ENCODE measurements around the gene KRTAP5-7.
"Not testable (repeated sequence)": the region's sequence is repeated elsewhere in the genome, so short reads cannot be mapped to it uniquely, and the experiment has no call there.

Gene KRTAP5-7, protein sequence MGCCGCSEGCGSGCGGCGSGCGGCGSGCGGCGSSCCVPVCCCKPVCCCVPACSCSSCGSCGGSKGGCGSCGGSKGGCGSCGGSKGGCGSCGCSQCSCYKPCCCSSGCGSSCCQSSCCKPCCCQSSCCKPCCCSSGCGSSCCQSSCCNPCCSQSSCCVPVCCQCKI

DNA sequence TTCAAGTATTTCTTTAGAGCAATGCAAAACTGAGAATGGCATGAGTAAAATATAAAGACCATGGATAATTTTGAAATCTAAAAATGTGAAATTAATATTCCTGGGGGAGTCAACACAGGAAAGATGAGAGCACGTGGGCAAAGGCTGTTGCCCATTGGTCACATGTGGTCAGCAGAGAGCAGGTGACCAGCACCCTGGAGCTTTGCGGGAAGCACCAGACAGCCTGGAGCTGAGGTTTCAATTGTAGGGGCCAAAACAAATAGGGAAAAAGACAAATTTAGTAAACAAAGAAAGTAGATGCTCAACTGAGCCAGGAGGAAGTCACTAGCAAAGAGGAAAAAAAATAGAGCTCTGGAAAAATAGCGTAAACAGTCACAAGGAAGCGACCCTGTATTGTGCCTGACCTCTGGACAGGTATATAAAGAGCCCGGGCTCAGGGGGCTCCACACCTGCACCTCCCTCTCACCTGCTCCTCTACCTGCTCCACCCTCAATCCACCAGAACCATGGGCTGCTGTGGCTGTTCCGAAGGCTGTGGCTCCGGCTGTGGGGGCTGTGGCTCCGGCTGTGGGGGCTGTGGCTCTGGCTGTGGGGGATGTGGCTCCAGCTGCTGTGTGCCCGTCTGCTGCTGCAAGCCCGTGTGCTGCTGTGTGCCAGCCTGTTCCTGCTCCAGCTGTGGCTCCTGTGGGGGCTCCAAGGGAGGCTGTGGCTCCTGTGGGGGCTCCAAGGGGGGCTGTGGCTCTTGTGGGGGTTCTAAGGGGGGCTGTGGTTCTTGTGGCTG, at the start of gene KRTAP5-7:
TSS of gene KRTAP5-7 (plus strand) at position 472 of the 780 bp plus-strand sequence. CDS start at position 506, 34 bp downstream.
- DNase-seq (ENCODE audit: low read depth); in situ Hi-C loops (cut with HindIII; ENCODE audit: low sequenced_read_pairs); H3K4me3 ChIP-seq (ENCODE audit: low read depth, low read length): not testable (repeated sequence)

DNA sequence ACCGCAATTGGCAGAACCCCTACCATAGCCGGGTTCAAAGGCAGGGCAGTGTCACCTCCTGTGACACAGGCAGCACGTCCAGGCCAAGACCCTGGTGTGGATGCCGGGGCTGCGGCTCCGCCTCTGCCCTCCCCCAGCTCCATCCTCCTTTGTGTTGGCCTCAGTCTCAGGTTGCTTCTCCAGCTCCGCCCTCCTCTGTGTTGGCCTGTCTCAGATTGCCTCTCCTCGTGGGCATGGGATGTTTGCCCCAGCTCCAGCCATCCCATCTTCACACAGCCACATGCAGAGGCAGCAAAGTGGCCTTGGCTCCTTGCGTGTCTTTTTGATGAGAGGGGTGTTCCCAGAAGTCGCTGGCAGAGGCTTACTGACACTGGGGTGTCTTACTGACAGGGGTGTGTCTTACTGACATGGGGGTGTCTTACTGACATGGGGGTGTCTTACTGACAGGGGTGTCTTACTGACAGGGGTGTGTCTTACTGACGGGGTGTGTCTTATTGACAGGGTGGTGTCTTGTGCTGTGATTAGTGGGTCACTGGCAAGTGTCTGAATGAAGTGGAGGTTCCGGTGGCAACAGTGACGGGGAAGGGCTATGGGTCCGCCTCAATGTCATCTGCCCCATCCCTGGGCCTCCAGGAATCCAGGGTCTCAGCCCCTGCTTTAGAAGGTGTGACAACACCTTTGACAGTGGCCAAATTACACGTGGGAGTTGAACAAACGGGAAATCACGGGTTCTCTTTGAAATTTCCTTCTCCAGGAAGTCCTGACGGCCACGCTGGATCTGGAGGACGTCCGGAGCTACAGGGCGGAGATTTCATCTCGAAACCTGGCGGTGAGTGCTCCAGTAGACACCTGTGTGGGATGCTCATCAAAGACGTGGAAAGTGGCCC, 49.2 kb upstream of the KRTAP5-7 start:
- TF ChIP-seq, protein P1, sequence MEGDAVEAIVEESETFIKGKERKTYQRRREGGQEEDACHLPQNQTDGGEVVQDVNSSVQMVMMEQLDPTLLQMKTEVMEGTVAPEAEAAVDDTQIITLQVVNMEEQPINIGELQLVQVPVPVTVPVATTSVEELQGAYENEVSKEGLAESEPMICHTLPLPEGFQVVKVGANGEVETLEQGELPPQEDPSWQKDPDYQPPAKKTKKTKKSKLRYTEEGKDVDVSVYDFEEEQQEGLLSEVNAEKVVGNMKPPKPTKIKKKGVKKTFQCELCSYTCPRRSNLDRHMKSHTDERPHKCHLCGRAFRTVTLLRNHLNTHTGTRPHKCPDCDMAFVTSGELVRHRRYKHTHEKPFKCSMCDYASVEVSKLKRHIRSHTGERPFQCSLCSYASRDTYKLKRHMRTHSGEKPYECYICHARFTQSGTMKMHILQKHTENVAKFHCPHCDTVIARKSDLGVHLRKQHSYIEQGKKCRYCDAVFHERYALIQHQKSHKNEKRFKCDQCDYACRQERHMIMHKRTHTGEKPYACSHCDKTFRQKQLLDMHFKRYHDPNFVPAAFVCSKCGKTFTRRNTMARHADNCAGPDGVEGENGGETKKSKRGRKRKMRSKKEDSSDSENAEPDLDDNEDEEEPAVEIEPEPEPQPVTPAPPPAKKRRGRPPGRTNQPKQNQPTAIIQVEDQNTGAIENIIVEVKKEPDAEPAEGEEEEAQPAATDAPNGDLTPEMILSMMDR (IDR thresholded peaks at IDR 0.05; ENCODE audit: low read depth, low read length, missing control alignments), result no peak
- DNase-seq (ENCODE audit: low read depth), result no peak
- H3K4me3 ChIP-seq (ENCODE audit: low read depth, low read length), result no peak overlapping the region
- in situ Hi-C loops (cut with HindIII; ENCODE audit: low sequenced_read_pairs), result no loop called here

DNA sequence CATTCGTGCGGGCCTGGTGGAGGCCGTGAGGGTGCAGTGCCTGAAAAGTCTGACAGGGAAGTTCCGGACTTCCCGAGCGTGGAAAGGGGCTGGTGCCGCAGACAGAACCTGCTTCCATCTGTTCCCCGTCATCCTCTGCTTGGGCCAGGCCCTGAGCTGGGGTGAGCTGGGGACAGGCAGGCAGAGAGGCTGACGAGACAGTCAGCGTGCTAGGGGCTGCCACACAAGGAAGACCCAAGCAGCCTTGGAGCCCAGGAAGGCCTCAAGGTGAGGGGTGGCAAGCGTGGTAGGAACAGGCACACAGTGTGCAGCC, 48.6 kb upstream of the KRTAP5-7 start:
- TF ChIP-seq, protein P1 (IDR thresholded peaks at IDR 0.05; ENCODE audit: low read depth, low read length, missing control alignments), result no peak
- H3K4me3 ChIP-seq (ENCODE audit: low read depth, low read length), result no peak overlapping the region
- in situ Hi-C loops (cut with HindIII; ENCODE audit: low sequenced_read_pairs), result no loop called here
- DNase-seq (ENCODE audit: low read depth), result no peak

DNA sequence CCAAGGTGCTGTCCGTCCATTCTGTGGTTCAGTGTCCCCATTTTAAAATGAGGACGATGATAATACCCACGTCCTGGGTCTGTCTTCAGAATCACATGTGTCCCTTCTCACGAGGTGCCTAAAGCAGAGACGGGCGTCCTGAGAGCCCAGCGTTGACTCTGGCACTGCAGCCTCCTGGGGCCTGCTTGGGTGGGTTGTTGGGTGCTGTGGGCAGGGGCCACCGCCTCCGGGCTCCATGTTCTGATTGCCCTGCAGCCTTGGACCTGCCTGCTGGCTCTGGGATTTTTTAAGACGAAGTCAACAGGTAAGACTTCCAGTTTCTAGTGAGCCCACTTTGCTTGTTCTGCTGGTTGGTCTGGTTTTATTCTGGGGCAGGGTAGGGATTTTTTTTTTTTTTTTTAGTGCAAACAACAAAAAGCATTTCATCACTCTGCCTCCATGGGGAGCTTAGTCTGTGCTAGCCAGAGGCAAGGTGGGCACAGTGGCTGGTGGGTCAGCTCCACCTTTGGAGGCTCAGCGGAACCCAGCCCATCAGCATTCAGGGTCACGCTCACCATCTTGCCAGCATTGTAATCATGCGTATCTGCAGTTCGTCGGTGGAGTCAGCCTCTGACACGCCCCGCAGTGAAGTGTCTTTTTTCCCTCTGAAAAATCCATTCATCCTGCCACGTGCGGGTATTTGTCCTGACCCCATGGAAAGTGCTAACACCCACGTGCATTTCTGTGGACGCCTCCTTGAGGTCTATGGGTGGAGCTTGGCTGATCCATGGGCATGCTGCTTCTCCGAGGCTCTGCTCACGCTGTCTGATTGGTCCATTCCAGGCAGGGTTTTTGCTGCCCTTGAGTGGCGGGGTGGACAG, 45.7 kb upstream of the KRTAP5-7 start:
- in situ Hi-C loops (cut with HindIII; ENCODE audit: low sequenced_read_pairs), result no loop called here
- H3K4me3 ChIP-seq (ENCODE audit: low read depth, low read length), result no peak overlapping the region

DNA sequence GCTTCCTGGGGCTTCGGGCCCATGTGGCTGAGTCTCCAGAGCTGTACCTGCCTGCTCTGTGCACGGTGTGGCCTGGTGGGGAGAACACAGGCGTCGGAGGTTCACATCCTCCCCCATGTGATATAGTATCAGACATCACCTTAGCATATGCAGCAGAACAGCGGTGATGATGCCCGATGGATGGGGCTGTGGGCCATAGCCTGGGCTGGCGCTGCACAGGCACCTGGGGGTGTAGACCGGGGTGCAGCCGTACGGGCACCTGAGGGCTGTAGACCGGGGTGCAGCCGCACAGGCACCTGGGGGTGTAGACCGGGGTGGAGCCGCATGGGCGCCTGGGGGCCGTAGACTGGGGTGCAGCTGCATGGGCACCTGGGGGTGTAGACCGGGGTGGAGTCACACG, 44.9 kb upstream of the KRTAP5-7 start:
- no peak overlapping the region for H3K4me3 ChIP-seq (ENCODE audit: low read depth, low read length)
- in situ Hi-C loops (cut with HindIII; ENCODE audit: low sequenced_read_pairs), result no loop called here
- TF ChIP-seq, protein P1 (IDR thresholded peaks at IDR 0.05; ENCODE audit: low read depth, low read length, missing control alignments), result no peak
- no peak for DNase-seq (ENCODE audit: low read depth)

More for the DNA sequence above, 45.7 kb upstream of the KRTAP5-7 start:
- TF ChIP-seq, protein P1 (IDR thresholded peaks at IDR 0.05; ENCODE audit: low read depth, low read length, missing control alignments), result no peak
- no peak for DNase-seq (ENCODE audit: low read depth)

DNA sequence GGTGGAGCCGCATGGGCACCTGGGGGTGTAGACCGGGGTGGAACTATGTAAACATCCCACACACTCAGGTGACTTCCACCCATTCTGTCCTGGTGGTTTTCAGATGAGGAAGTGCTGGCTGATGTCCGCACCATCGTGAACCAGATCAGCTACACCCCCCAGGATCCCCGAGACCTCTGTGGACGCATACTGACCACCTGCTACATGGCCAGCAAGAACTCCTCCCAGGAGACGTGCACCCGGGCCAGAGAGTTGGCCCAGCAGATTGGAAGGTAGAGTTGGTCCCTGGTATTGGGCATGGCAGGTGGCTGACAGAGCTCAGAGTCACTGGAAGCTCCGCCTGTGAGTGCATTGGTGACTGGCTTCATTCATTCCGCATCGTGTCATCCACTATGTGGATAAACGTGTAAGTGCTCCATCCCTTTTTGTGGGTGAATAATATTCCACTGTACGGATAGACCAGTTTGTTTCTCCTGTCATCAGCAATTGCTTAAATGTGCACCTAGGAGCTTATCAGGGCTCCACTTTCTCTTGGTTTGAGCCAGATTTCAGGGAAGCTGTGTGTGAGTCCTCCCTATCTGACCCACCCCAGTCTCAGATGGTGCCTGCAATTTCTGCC, 44.2 kb upstream of the KRTAP5-7 start:
- in situ Hi-C loops (cut with HindIII; ENCODE audit: low sequenced_read_pairs), result no loop called here

More for the DNA sequence above, 44.2 kb upstream of the KRTAP5-7 start:
- TF ChIP-seq, protein P1 (IDR thresholded peaks at IDR 0.05; ENCODE audit: low read depth, low read length, missing control alignments), result no peak
- H3K4me3 ChIP-seq (ENCODE audit: low read depth, low read length), result no peak overlapping the region
- no peak for DNase-seq (ENCODE audit: low read depth)
